A673 (cell line): ENCODE data around the gene PLEKHA8.

Experiments used
- EZH2 ChIP-seq: fragments of 200-600 bp; sonication (generic); IDR thresholded peaks from 2 replicates; pipeline ENCODE4 v1.6.1; 2017; ENCODE audit warnings: borderline replicate concordance, low read depth, mild to moderate bottlenecking, mixed read lengths, antibody characterized with exemption, low read length; ENCODE audit not compliant: poor library complexity, severe bottlenecking
- TF ChIP-seq, protein P1 (sequence below): fragments of 300-800, 200-600 bp; sonication (generic); conservative IDR thresholded peaks from 2 replicates; pipeline ENCODE4 v1.5.1; 2017; ENCODE audit warnings: low read depth, mild to moderate bottlenecking, antibody characterized with exemption, low read length, moderate library complexity, mixed read lengths

GRCh38 chr7:30065746-30066145 is 37.5 kb downstream of the PLEKHA8 start:
- TF ChIP-seq, protein P1, sequence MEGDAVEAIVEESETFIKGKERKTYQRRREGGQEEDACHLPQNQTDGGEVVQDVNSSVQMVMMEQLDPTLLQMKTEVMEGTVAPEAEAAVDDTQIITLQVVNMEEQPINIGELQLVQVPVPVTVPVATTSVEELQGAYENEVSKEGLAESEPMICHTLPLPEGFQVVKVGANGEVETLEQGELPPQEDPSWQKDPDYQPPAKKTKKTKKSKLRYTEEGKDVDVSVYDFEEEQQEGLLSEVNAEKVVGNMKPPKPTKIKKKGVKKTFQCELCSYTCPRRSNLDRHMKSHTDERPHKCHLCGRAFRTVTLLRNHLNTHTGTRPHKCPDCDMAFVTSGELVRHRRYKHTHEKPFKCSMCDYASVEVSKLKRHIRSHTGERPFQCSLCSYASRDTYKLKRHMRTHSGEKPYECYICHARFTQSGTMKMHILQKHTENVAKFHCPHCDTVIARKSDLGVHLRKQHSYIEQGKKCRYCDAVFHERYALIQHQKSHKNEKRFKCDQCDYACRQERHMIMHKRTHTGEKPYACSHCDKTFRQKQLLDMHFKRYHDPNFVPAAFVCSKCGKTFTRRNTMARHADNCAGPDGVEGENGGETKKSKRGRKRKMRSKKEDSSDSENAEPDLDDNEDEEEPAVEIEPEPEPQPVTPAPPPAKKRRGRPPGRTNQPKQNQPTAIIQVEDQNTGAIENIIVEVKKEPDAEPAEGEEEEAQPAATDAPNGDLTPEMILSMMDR: no peak
- TF ChIP-seq EZH2: no peak
